GM12873 (cell line): ENCODE results near the gene CLRN2.

ENCODE experiments used
- CTCF ChIP-seq: IDR thresholded peaks from 2 replicates; pipeline ENCODE4 v1.5.1; 2012; ENCODE audit warnings: low read depth, mild to moderate bottlenecking, moderate library complexity, low read length, control low read depth; ENCODE audit not compliant: insufficient read depth; ENCODE audit errors: missing control alignments

The CLRN2 gene

GRCh38 chr4:17504081-17504480 lies 10.9 kb upstream of the CLRN2 start:
- no peak for TF ChIP-seq CTCF

GRCh38 chr4:17510582-17510981 lies 4.4 kb upstream of the CLRN2 start:
- TF ChIP-seq CTCF: no peak

- TF ChIP-seq CTCF: no peak
These were observed 3.9 kb upstream of the CLRN2 start for GRCh38 chr4:17511051-17511450.

- no peak for TF ChIP-seq CTCF
These were observed 3.4 kb upstream of the CLRN2 start for GRCh38 chr4:17511509-17511949.

- peak; percentile 15 for TF ChIP-seq CTCF
These were observed 2.8 kb upstream of the CLRN2 start, which contains the start of gene QDPR for GRCh38 chr4:17511950-17512795. QDPR (minus strand) TSS chr4:17512090; CDS start chr4:17512054, 36 bp downstream.

- no peak for TF ChIP-seq CTCF
These were observed 1.8 kb upstream of the CLRN2 start for GRCh38 chr4:17512973-17513665.
